Middle frontal gyrus (tissue), 1 donor: ENCODE measurements around the gene MOB3B.
"Not testable (repeated sequence)": the region's sequence is repeated elsewhere in the genome, so short reads cannot be mapped to it uniquely, and the experiment has no call there.

Experiments
- DNase-seq: peaks from one replicate; pipeline ENCODE4 v3.0.0-alpha.2; 2015; ENCODE audit warnings: low spot score; ENCODE audit errors: extremely low spot score

Gene MOB3B

DNA sequence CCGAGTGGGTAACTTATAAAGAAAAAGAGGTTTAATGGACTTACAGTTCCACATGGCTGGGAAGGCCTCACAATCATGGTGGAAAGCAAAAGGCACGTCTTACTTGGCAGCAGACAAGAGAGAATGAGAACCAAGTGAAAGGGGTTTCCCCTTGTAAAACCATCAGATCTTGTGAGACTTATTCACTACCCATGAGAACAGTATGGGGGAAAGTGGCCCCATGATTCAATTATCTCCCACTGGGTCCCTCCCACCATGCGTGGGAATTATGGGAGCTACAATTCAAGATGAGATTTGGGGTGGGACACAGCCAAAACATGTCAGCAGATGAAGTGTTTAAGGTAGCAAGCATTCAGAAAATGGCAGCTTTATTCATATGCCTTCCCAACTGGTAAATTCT is 81.3 kb downstream of the MOB3B start:
- not testable (repeated sequence) for DNase-seq

DNA sequence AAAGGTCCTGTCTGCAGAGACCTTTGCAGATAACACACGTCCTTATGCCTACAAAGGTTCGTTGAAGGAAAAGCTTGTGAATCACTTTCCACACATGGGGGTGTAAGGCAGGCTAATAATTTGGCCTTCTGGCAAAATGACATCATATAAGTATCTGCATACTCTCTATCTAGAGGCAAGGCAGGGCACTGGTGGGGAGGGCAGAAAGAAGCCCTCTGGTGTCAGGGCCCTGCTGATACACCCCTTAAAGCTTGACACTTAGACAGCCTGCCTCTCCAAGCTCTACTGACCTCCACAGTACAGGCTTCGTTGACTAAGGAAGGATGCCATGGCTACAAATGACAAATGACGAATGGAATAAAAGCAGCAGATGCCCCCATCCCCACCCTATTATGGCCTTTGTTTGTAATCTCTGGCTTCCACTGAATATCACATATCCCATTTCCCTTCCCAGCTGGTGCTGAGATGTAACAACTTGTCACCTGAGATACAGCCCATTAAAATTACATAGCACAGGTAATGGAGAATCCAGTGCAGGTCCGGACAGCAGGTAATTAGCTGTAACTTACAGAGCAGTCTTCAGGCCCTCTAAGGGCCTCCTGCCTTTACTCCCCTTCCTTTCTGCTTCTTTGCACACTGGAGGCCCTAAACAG is 82.5 kb downstream of the MOB3B start:
- no peak for DNase-seq

- no peak for DNase-seq
Observed at GRCh38 chr9:27445688-27446087, 83.9 kb downstream of the MOB3B start.

DNA sequence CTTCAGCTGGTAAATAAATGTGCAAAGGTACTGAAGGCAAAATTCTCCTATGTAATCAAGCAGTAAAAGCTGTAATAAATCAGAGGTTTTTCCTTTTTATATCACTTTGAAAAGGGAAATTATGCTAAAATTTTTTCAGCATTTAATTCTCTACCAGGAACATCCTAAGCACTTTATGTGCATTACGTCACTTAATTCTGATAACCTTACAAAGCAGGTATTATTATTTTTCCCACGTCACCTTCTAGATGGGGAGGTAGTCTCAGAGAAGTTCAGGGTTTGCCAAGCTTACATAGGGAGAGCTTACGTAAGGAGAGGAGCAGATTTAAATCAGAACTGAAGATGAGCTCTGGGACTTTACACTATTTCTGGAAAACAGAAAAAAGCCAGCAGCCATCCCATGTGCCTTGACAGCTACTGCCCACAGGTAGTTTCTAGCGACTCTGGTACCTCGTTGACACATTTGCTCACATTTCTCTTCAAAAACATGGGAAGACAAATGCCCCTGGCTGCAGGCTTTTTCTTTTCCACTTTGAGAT is 84.5 kb downstream of the MOB3B start:
- DNase-seq = no peak

DNA sequence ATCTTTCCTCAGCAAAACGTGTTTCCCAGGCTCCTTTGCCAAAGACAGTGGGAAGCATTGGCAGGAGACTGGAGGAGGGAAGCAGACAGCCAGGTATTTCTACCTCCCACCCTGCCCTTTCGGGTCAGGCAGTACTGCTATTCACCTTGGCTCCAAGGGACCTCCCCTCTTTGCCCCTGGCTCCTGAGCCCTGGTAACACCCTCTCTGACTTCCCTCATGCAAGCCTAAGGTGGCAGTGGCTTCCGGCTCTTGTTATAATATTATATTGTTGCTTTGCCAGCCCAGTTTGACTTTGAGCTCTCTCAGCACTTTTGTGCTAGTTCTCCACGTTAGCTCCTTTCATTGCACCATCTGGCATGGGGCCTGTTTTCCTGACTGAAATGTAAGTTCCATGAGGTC is 87.2 kb downstream of the MOB3B start:
- no peak for DNase-seq

GRCh38 chr9:27441741-27442070 is 87.9 kb downstream of the MOB3B start:
- no peak for DNase-seq

DNA sequence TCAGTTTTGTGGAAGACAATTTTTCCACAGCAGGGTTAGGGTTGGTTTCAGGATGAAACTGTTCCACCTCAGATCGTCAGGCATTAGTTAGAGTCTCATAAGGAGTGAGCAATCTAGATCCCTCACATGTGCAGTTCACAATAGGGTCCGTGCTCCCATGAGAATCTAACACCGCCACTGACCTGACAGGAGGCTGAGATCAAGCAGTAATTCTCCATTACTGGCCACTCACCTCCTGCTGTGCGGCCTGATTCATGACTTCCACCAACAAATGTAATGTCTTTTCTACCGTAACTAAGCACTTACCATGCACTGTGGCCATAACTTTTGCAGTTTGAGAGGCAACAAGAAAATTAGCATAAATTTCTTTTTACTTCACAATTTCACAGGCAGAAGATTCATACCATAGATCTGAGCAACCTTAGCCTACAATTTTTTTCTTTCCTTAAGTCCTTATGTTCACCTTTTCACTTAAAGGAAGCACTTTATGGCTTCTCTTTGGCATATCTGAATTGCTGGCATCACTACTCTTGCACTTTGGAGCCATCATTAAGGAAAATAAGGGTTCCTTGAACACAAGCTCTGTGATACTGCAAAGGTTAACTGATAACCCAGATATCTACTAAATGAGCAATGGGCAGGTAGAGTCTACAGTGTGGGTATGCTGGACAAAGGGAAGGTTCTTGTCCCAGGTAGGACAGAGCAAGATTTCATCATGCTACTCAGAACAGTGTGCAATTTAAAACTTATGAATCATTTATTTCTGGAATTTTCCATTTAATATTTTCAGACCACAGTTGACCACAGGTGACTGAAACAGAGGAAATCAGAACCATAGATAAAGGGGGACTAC is 88.5 kb downstream of the MOB3B start:
- no peak for DNase-seq

DNA sequence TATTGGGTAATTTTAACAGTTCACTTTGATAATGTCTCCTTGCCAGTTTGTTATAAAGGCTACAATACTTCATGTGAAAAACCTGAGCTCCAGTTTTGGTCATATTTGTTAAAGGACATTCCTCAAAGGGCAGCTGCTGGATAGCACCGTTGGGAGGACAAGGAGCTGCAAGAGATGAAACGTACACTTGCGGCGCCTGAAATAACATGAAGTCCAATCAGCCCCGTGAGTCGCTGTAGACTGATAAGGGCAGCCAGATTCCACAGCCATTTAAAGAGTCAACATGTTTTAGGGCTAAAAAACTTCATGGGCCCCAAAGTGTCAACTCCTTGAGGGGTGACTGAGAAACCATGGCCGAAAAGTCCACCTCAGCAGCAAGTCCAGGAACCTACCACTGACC is 91.1 kb downstream of the MOB3B start:
- DNase-seq = no peak

GRCh38 chr9:27437652-27438373 is 91.8 kb downstream of the MOB3B start:
- DNase-seq = no peak

DNA sequence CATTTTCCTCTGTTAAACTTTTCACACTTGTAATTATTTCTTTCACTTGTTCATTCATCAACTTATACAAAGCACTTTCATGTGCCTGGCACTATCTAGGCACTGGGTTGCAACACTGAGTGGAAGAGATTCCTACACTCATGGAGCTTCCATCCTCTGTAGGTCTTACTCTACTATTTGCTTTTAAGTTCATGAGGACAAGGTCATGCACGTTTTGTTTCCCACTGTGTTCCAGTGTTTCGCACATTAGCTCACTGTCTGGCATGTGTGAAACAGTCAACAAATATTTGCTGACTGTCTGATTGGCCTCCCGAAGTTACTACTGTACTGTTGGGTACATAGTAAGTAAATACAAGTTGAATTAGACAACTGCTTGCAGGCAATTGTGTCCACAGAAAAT is 93.4 kb downstream of the MOB3B start:
- DNase-seq = no peak

DNA sequence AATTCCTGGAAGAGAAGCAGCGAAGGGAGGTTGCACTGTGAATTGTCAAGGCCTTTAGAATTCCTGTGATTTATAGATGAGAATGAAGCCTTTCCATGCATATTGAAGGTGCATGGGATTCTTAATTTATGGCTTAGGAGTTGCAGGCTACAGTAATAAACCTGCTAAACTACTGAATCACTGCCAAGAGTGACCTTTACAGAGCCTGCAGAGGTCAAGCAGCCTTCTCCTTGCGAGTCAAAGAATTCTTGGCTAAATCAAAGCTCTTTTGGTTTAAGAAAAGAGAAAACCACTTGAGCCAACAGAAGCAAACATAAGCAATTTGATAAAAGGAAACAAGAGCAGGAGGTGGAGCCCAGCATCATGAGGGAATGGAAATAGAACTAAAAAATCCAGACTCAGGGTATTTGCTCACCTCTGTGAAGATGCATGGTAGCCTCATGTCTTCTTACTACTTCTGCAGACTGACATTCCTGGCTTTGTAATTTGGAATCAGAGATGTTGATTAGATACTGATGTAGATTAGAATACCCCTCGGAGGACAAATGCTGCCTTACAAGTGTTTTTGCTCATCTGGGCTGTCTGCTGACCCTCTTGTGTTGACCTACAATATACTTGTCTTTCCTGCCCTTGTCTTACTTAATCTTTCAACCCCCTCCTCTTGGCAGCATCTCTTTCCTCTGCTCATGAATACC is 95.8 kb downstream of the MOB3B start:
- DNase-seq = no peak

DNA sequence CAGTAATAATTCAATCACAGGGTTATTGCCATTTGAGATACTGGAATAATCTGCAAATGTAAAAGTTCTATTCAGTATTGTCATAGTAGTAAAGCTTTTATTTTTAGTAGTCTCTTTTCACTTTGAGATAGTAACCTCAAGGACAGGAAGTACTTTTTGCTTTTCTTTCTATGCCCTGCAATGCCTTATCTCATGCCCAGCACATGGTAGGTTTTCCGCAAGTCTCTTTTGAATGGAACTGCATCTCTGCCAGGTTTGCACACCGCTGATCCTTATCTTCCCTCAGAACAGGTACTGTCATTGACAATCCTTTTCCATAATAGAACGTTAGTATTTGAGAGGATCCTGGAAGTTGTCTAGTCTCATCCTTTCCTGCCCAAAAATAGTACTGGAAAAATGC is 97.3 kb downstream of the MOB3B start:
- no peak for DNase-seq

- DNase-seq = no peak
Observed at GRCh38 chr9:27431543-27432147, 98.0 kb downstream of the MOB3B start.

DNA sequence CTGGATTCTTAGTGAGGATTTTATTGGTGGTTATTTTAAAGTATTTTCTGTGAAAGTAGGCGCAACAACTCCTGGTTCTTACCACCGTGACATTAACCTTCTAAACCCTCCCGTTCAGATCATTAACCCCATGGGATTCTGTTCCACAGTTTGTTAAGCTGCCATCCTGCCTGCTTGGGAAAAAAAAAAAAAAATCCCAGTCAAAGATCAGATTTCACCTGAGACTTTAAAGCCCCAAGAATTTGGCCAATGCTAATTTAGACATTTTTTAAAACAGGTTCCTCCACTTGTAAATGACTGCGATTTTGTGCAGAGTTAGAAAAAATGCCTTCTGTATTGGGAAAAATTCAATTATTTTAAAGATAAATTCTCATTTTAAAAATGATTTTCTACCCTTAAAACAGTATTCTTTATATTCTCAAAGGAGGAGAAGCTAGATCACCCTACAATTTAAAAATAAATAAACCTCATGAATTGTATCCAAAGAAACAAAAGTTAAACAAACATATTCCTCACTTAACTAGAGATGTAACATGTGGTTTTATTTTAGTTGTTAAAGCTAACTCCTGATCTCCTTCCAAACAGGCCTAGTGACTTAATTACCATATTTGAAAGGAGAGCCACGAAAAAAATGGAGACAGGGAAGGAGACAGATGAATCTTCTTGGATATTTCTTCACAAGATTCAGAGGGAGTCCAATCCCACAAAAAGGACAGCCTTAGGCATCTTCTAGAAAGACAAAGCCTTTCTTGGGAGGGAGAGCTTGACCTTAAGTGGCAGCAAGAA is 98.7 kb downstream of the MOB3B start:
- no peak for DNase-seq

DNA sequence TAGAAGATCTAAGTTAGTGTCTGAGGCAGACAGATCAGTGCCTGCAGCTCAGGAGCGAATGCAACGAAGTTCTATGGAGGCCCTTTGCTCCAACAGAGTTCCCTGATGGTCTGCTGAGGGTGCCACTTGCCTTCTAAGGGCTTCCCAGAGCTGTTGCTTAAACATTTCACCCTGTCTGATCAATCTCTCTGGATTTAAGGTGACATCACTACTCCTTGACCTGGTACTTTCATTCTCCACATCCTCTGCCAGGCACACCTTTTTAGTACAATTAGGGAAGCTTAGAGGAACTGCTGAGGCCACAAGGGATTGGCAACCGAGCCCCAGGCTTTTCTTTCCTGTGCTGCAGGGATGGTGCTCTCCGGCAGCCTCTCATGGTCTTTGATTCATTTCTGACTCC is 99.7 kb downstream of the MOB3B start:
- no peak for DNase-seq

DNA sequence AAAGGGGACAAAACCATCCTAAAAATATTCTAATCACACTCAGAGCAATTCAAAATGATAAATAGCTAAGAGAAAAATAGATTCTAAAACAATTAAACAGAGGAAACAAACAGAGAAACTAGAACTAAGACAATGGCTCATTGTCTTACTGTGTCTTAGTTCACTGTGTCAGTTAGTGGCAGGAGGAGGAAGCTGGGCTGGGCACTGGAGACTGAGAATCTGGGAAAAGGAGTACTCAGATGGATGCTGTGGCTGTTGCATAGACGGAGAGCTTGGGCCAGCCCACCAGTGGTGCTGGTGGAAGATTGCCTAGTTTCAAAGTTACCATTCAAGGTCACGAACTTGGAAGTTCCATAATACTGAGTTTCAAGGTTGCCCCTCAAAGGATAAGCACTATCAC is 100.2 kb downstream of the MOB3B start:
- DNase-seq = no peak

DNA sequence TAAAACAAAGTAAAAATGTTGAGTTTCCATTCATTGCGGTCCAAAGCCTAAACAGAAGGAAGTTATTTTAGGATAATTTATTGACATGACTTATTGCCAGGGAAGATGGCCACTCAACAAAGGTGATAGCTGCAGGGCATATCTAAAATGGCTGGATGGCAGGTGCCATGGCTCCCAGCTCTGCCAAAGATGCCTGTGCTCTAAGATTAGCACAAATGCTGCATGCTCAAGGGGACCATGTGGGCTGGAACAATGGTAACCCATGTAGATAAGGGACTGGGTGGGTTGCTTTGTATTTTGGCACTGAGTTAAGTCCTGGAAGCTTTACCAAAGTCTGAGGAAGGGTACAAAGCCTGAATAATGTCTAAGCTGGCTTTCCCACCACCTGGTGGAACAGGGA is 101.1 kb downstream of the MOB3B start:
- DNase-seq = no peak

DNA sequence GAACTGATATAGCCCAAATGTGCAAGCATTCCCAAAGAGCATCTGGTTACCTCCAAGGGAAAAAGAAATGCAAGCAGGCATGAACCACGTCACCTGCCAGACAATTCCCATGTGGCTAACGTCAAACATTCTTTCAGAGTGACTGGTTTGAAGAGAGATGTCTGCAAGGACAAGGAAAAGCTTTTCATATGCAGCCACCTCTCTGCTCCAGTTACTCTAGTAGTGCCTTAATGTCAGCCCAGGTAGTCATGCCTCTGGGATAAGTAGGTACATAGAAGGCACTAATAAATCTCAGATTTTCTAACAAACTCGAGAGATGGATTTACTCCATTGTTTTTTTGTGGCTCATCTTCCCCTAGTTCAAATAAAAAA is 102.4 kb downstream of the MOB3B start:
- DNase-seq = no peak

DNA sequence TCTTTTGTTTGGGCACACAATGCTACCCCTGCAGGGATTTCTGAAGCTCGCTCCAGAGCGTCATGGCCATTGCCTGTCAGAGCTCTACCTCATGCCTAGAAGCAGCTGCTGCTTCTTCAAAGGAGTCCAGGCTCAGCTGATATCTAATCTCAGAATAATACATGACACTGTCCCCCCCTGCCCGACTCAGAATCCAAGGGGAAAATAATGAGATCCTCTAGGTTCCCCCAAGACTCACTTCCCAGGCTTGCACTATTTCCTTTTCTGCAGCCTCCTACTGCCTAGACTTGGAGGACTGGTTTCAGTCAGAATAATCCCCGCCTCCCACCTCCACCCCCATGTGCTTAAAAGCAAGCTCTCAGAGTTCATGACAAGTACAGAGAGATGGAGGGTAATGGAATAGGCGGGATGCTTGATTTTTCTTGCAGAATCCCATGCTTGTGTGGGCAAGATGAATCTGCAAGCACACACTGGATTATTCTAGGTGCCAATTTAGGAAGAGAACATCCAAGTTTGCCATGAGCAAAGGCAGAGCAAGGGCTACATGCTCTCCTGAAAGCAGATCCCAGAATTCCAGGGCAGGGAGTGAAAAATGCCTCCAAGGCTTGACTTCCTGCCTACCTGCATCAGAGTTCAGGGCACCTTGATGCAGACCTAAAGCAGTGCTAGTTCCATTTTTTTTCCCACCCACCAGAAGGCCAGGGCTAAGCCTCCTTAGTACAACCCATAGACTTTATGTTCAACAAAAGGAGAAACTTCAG is 102.9 kb downstream of the MOB3B start:
- no peak for DNase-seq
